HL-60/S4 treated with retinoic acid at 250 ng/mL for 4 days and 3 days (cell line): ENCODE results near the gene ZNF33A.
"Not testable (repeated sequence)": the region's sequence is repeated elsewhere in the genome, so short reads cannot be mapped to it uniquely, and the experiment has no call there.

Source experiments
- in situ Hi-C: fragments of 300-500 bp; cut with MboI; formaldehyde crosslinking; loops from 2 replicates; pipeline ENCODE4 v1.7.0; 2022; ENCODE audit warnings: low sequenced_read_pairs

ZNF33A gene

GRCh38 chr10:38010119-38010903 is at the start of gene ZNF33A:
Gene ZNF33A, plus strand, starts transcription at chr10:38010675. Its CDS starts 1,667 bp downstream, at chr10:38012342.
- in situ Hi-C loops, result no loop called here

- in situ Hi-C loops, result no loop called here
Observed at GRCh38 chr10:37965006-37965405, 45.5 kb upstream of the ZNF33A start.

- in situ Hi-C loops, result no loop called here
Observed at GRCh38 chr10:37972396-37972795, 38.1 kb upstream of the ZNF33A start.

- in situ Hi-C loops, result no loop called here
Observed at GRCh38 chr10:37975401-37975991, 35.0 kb upstream of the ZNF33A start.

- in situ Hi-C loops, result no loop called here
Observed at GRCh38 chr10:37976091-37976879, 34.2 kb upstream of the ZNF33A start, which contains the start of gene ZNF25. Gene ZNF25, minus strand, starts transcription at chr10:37976647. Its CDS starts 4,925 bp downstream, at chr10:37971722.

- in situ Hi-C loops, result no loop called here
Observed at GRCh38 chr10:37976880-37977203, 33.6 kb upstream of the ZNF33A start.

- in situ Hi-C loops, result no loop called here
Observed at GRCh38 chr10:37991655-37992054, 18.8 kb upstream of the ZNF33A start.

- in situ Hi-C loops, result no loop called here
Observed at GRCh38 chr10:37992083-37992482, 18.4 kb upstream of the ZNF33A start.

- in situ Hi-C loops, result not testable (repeated sequence)
Observed at GRCh38 chr10:37998920-37999319, 11.6 kb upstream of the ZNF33A start.

GRCh38 chr10:38000474-38000873 is 10.0 kb upstream of the ZNF33A start:
- in situ Hi-C loops, result not testable (repeated sequence)

- in situ Hi-C loops, result no loop called here
Observed at GRCh38 chr10:38003026-38003425, 7.4 kb upstream of the ZNF33A start.

- in situ Hi-C loops, result no loop called here
Observed at GRCh38 chr10:38003588-38003987, 6.9 kb upstream of the ZNF33A start.

- in situ Hi-C loops, result no loop called here
Observed at GRCh38 chr10:38007551-38007950, 2.9 kb upstream of the ZNF33A start.

GRCh38 chr10:38007991-38008390 is 2.5 kb upstream of the ZNF33A start:
- in situ Hi-C loops, result no loop called here

- in situ Hi-C loops, result no loop called here
Observed at GRCh38 chr10:38016354-38016753, 5.9 kb downstream of the ZNF33A start.

GRCh38 chr10:38019124-38019523 is 8.6 kb downstream of the ZNF33A start:
- in situ Hi-C loops, result not testable (repeated sequence)

- in situ Hi-C loops, result no loop called here
Observed at GRCh38 chr10:38025283-38025682, 14.8 kb downstream of the ZNF33A start.

- in situ Hi-C loops, result no loop called here
Observed at GRCh38 chr10:38027986-38028385, 17.5 kb downstream of the ZNF33A start.

GRCh38 chr10:38032886-38033285 is 22.4 kb downstream of the ZNF33A start:
- in situ Hi-C loops, result no loop called here

- in situ Hi-C loops, result no loop called here
Observed at GRCh38 chr10:38038107-38038931, 27.8 kb downstream of the ZNF33A start.

- in situ Hi-C loops, result no loop called here
Observed at GRCh38 chr10:38038932-38039245, 28.4 kb downstream of the ZNF33A start.
